ENCODE data around the gene TOLLIP. TPM values are rescaled to one million over a fixed set of nuclear protein-coding genes. Genes with fewer than 3 reads are reported as not detected.
"Not testable (repeated sequence)": the region's sequence is repeated elsewhere in the genome, so short reads cannot be mapped to it uniquely, and the experiment has no call there.

The TOLLIP gene
- total and polyA plus RNA-seq, 2 experiments from 2014 or later = 39.0 to 58.7 TPM

DNA sequence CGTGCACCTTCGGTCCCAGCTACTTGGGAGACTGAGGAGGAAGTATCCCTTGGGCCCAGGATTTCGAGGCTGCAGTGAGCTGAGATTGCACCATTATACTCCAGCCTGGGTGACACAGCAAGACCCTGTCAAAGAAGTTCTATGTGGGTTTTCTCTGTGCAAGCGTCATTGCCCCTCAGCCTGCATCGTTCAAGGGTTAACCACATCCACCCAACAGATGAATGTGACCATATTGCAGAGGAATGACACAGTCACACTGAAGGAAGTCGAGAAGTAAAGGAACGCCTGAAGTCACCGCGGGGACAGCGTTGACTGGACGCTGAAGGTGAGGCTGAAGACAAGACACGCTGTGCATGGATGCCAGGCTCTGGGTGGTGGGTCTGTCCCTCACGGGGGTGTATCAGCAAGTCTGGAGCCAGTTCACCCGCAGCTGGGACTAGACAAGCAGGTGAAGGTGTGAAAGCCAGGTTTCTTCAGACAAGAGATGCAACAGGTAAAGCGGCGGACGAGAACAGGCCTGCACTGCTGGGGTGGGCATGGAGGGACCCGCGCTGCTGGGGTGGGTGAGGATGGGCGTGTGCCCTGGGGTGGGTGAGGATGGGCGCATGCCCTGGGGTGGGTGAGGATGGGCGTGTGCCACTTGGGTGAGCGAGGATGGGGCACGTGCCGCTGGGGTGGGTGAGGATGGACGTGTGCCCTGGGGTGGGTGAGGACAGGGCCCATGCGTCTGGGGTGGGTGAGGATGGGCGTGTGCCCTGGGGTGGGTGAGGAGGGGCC, 36.5 kb upstream of the TOLLIP start:
- no peaks in the 10 kb centered on the region for H3K9me3 ChIP-seq (ENCODE audit: low read depth)
- TF ChIP-seq, protein P1, sequence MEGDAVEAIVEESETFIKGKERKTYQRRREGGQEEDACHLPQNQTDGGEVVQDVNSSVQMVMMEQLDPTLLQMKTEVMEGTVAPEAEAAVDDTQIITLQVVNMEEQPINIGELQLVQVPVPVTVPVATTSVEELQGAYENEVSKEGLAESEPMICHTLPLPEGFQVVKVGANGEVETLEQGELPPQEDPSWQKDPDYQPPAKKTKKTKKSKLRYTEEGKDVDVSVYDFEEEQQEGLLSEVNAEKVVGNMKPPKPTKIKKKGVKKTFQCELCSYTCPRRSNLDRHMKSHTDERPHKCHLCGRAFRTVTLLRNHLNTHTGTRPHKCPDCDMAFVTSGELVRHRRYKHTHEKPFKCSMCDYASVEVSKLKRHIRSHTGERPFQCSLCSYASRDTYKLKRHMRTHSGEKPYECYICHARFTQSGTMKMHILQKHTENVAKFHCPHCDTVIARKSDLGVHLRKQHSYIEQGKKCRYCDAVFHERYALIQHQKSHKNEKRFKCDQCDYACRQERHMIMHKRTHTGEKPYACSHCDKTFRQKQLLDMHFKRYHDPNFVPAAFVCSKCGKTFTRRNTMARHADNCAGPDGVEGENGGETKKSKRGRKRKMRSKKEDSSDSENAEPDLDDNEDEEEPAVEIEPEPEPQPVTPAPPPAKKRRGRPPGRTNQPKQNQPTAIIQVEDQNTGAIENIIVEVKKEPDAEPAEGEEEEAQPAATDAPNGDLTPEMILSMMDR (IDR thresholded peaks at IDR 0.05; ENCODE audit: low read depth, low read length) = no peak
- H3K4me1 ChIP-seq (ENCODE audit: low read depth) = peaks cover 10% of the 10 kb centered on the region
- H3K4me3 ChIP-seq = no peak overlapping the region
- no peak overlapping the region for H3K27ac ChIP-seq
- no peaks in the 10 kb centered on the region for H3K36me3 ChIP-seq
- DNase-seq (ENCODE audit: low read depth in 1 of 2, low spot score in 1 of 2) = no peak
- peaks cover under 1% of the 10 kb centered on the region for H3K27me3 ChIP-seq

- TF ChIP-seq, protein P1 (IDR thresholded peaks at IDR 0.05; ENCODE audit: low read depth, low read length) = no peak
- Histone ChIP-seq H3K27ac (no peak overlapping the region), H3K27me3 (peaks cover 11% of the 10 kb centered on the region), H3K4me1 (ENCODE audit: low read depth) (peaks cover 4% of the 10 kb centered on the region), H3K9me3 (ENCODE audit: low read depth) (no peaks in the 10 kb centered on the region), H3K36me3 (no peaks in the 10 kb centered on the region), H3K4me3 (no peak overlapping the region)
- no peak for DNase-seq (ENCODE audit: low read depth in 1 of 2, low spot score in 1 of 2)
Observed at GRCh38 chr11:1344056-1344635, 34.7 kb upstream of the TOLLIP start.

- H3K4me1 ChIP-seq (ENCODE audit: low read depth) = no peaks in the 10 kb centered on the region
- no peak overlapping the region for H3K4me3 ChIP-seq
- no peak for DNase-seq (ENCODE audit: low read depth in 1 of 2, low spot score in 1 of 2)
- no peak overlapping the region for H3K27ac ChIP-seq
- no peaks in the 10 kb centered on the region for H3K36me3 ChIP-seq
- peaks cover 16% of the 10 kb centered on the region for H3K27me3 ChIP-seq
- TF ChIP-seq, protein P1 (IDR thresholded peaks at IDR 0.05; ENCODE audit: low read depth, low read length) = no peak
- no peaks in the 10 kb centered on the region for H3K9me3 ChIP-seq (ENCODE audit: low read depth)
Observed at GRCh38 chr11:1343391-1344055, 34.1 kb upstream of the TOLLIP start.

GRCh38 chr11:1342946-1343345, 33.5 kb upstream of the TOLLIP start:
- TF ChIP-seq, protein P1 (IDR thresholded peaks at IDR 0.05; ENCODE audit: low read depth, low read length) = no peak
- no peak for DNase-seq (ENCODE audit: low read depth in 1 of 2, low spot score in 1 of 2)
- H3K36me3 ChIP-seq = no peaks in the 10 kb centered on the region
- no peak overlapping the region for H3K27ac ChIP-seq
- H3K9me3 ChIP-seq (ENCODE audit: low read depth) = no peaks in the 10 kb centered on the region
- H3K4me3 ChIP-seq = no peak overlapping the region
- peaks cover 22% of the 10 kb centered on the region for H3K27me3 ChIP-seq
- H3K4me1 ChIP-seq (ENCODE audit: low read depth) = no peaks in the 10 kb centered on the region

- no peak overlapping the region for H3K4me3 ChIP-seq
- no peaks in the 10 kb centered on the region for H3K36me3 ChIP-seq
- TF ChIP-seq, protein P1 (IDR thresholded peaks at IDR 0.05; ENCODE audit: low read depth, low read length) = no peak
- peak in 1 of 2 donors; percentile 82 for DNase-seq (ENCODE audit: low read depth in 1 of 2, low spot score in 1 of 2)
- no peaks in the 10 kb centered on the region for H3K4me1 ChIP-seq (ENCODE audit: low read depth)
- H3K9me3 ChIP-seq (ENCODE audit: low read depth) = no peaks in the 10 kb centered on the region
- H3K27ac ChIP-seq = no peak overlapping the region
- peaks cover 31% of the 10 kb centered on the region for H3K27me3 ChIP-seq
Observed at GRCh38 chr11:1341928-1342524, 32.6 kb upstream of the TOLLIP start.

DNA sequence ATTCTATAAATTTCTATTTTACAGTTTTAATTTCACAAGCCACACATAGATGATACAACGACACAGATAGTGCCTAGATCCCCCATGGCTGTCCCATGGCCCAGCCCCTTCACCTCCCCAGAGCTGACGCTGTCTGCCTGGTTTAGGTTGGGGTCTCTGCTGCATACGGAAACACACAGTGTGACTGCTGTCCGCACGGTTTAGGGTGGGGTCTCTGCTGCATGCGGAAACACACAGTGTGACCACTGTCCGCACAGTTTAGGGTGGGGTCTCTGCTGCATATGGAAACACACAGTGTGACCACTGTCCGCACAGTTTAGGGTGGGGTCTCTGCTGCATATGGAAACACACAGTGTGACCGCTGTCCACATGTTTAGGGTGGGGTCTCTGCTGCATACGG, 31.8 kb upstream of the TOLLIP start:
- not testable (repeated sequence) for H3K4me3 ChIP-seq; H3K27ac ChIP-seq; H3K9me3 ChIP-seq (ENCODE audit: low read depth); H3K36me3 ChIP-seq; H3K4me1 ChIP-seq (ENCODE audit: low read depth); DNase-seq (ENCODE audit: low read depth in 1 of 2, low spot score in 1 of 2)
- peaks cover 37% of the 10 kb centered on the region for H3K27me3 ChIP-seq
